HG03025 (cell line): Measurements from ENCODE around the gene STK11.
"Not testable (repeated sequence)": the region's sequence is repeated elsewhere in the genome, so short reads cannot be mapped to it uniquely, and the experiment has no call there.

Experiments
- ATAC-seq: cut with Tn5 transposase; IDR thresholded peaks from one replicate; pipeline ENCODE4 v1.9.1; 2021; ENCODE audit warnings: mild to moderate bottlenecking, moderate library complexity; ENCODE audit not compliant: unreplicated experiment, low FRiP score

STK11 gene

DNA sequence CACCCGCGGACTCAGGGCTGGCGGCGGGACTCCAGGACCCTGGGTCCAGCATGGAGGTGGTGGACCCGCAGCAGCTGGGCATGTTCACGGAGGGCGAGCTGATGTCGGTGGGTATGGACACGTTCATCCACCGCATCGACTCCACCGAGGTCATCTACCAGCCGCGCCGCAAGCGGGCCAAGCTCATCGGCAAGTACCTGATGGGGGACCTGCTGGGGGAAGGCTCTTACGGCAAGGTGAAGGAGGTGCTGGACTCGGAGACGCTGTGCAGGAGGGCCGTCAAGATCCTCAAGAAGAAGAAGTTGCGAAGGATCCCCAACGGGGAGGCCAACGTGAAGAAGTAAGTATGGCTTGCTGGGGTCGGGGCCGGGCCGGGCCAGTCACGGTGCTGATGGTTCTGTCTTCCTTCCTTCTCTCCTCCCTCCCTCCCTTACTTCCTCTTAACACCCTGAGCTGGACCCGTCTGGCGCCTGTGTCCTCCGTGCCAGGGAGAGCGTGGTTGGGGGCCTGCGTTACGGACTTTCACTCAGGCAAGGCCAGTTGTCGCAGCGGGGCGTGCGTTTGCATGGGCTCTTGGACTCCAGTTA is 1.4 kb downstream of the STK11 start:
- no peak for ATAC-seq

DNA sequence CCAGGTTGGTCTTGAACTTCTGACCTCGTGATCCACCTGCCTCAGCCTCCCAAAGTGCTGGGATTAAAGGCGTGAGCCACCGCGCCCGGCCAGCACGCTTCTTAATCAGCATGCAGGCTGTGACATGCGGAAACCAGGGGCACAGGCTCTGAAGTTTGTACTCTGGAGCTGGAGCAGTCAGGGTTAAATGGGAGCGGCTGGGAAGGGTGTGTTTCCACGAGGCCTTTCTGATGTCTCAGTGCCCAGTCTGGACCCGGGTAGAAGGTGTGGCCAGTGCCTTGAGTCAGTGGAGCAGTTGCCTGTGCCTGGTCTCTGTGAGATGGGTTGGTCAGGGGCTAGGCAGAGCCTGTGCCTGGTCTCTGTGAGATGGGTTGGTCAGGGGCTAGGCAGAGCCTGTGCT is 3.3 kb downstream of the STK11 start:
- not testable (repeated sequence) for ATAC-seq

DNA sequence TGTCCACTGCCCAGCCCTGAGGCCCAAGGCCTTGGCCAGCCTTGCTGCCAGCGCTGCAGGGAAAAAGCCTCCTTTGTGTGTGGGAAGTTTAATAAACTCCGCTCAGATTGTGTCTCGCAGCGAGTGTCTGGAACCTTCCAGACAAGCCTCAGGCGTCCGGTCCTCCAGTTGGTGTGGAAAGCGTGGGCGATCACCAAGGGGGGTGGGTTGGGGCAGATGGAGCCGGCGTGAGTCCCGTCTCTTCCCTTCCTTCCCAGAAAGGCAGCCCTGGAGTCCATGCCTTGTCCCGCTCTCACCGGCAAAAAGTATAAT is 4.6 kb downstream of the STK11 start:
- ATAC-seq, result no peak

DNA sequence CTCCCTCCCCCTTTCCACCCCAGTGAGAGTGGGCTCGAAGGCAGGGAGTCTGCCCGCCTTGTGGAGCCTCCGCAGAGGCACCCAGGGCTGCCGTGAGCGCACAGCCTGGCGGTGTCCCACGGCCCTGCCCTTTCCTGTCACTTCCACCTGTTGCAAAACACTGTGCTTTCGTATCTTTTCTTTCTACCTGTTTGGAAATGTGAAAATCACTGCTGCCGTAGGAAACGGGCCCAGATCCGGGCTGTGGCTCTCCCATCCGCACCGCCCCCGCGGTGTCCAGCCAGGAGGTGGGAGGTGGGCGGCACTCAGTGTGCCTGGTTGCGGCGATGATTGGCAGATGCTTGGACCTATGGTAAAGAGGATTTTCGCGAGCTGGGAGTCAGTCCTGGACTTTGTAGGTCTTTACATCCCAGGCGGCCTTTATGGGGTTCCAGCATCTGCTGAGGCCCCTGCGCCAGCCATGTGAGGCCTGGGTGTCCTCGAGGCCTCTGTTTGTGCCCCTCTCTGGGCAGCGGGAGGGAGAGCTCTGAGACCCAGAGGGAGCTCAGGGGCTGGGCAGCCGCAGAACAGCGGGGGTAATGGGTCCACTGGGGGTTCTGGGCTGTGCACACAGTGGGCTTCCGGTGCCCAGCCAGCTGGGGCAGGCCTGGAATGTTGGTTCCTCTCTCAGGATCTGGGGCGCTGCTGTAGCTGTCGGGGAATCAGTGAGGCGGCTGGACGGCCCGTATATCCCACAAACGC is 6.1 kb downstream of the STK11 start:
- ATAC-seq, result no peak

DNA sequence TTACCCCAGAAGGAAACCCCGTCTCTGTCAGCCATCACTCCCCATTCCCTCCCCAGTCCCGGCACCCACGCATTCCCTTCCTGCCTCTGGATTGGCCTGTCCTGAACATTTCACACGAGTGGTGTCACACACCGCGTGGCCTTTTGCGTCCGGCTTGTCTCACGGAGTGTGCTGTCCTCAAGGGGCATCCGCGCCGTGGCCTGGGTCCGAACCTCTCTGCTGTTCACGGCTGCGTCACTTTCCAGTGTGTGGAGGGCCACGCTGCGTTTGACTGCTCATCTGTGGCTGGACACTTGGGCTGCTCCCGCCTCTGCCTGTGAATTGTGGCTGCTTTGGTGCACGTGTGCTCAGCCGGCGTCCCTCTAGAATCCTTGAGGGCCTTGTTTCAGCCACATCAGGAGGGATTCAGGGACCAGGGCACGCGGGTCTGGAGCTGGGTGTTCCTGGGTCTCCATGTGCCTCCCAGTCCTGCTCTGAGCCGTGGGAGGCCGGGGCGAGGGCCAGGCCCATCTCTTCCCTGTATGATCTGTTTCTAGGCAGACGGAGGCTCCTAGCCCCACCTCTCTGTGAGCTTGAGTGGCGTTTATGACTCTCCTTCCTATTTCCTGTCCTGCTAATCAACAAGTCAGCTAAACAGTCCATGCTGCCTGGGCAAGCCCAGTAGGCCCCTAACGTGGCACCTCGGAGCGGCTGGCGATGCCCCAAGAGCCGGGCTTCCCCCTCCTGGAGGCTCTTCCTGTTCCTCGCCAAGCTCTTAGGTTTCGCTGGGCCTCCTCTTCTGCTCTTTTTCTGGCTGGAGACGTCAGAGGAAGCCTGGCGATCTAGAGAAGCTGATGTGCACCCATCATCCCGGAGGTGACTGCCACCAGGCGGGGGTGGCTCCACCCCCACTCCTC is 8.1 kb downstream of the STK11 start:
- no peak for ATAC-seq

DNA sequence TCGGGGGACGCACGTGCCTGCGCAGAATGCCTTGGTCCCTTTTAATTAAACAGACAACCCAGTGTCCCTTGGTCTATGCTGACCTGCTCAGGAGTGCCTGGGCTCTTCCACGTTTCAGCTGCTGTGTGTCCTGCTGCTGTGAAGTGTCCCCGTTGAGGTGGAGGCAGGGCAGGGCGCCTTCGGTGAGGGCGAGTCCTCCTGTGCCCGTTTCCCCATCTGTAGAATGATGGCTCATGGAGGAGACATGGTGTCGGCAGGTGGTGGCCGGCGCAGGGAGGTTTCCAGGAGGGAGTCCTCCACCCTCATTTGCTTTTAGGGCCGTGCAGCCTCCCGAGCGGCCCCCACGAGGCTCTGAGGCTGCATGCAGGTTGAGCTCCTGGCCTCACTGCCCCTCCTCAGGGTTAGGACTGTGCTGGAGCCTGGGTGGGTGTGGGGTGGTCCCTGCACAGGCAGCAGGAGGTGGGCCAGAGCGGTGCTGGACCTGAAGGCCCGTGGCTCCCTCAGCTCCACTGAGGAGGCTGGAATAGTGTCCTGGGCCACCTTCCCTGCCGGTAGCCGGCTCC is 8.8 kb downstream of the STK11 start:
- no peak for ATAC-seq

DNA sequence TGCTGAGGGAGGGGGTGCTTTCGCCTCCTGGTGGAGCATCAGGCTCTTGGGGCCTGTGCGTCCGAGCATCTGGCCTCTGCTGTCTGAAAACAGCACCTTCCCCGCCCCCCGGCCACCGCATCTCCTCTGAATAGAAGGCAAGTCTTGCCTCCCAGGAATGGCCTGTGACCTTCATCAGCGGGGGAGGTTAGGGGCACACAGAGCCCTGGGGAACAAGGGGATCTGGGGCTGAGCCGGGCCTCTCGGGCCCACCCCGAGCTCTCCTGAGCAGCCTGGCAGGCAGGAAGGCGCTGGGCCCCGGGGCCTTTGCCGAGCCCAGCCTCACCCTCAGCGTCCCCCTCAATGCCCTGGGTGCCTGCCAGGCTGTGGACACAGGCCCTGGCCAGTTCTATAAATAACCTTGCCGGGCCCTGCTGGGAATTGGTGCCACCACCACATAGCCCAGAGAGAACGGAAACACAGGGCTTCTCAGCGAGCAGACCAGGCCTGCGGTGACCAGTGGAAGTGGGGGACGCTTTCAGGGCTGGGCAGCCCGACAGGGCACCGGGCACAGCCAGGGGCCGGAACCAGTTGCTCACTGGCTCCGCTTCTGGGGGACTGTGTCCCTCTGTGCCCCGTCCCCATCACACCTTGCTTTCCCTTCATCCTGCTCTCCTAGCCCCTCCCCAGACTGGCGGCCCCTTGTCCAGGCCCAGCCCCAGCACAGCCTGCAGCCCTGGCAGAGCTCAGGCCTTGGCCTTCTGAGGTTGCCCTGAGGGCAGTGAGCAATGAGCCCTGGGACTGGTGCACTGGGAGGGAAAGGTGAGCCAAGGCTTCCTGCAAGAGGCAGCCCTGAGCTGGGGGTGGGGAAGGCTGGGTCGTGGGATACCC is 9.5 kb downstream of the STK11 start:
- ATAC-seq, result no peak

DNA sequence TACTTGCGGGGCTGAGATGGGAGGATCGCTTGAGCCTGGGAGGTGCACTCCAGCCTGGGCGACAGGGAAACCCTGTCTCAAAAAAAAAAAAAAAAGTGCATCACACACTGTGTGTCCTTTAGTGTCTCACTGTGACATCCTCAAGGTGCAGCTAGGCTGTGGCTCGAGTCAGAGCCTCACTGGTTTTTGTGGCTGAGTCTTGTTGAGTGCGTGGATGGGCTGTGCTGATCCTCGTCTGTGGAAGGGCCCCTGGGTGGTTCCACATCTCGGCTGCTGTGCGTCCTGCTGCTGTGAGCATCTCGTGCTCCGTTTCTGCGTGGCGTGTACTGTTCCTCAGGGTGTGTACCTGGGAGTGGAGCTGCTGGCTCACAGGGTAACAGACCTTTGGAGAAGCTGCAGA is 11.2 kb downstream of the STK11 start:
- no peak for ATAC-seq

DNA sequence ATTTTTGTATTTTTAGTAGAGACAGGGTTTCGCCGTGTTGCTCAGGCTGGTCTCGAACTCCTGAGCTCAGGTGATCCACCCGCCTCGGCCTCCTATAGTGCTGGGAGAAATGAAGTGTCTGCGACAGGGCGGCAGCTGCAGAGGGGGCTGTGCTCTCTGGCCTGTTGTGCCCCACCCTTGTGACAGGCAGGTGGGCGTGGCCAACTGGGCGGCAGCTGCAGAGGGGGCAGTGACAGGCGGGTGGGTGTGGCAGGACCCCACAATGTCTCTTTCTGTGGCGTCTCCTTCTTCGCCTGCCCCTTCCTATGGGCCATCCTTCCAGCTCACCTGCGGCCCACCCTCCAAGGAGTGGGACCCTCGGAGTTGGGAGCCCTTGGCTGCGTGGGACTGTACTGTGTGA is 11.8 kb downstream of the STK11 start:
- ATAC-seq, result no peak

DNA sequence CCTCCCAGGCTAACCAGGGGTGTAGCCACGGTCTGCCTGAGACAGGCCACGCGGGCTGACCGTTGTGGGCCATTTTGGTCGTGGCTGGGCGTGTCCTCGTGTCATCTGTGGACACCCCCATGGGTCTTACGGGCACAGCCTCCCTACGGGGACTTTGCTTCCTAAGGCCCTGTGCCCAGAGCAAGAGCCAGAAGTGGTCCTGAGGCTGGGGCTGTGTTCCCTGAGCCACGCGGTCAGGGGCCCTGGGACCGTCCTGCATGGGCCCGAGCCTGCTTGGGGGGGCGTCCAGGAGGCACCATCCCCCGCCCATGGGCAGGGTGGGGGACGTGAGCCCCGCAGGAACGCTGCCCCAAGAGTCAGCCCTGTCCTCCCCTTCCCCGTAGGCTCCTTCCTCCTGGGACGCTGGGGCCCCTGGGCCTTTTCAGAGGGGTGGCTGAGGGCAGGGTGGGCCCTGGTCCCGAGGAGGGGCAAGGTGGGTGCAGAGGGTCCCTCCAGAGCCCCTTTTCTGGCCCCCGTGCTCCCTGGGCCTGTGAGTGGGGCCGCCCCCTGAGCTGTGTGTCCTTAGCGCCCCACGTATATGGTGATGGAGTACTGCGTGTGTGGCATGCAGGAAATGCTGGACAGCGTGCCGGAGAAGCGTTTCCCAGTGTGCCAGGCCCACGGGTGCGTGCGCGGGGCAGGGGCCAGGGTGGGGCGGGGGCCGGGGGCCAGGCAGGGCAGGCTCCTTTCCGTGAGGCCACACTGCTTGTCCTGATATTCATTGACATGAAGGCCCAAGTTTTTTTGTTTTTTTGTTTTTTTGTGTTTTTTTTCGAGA is 13.4 kb downstream of the STK11 start:
- ATAC-seq, result no peak

DNA sequence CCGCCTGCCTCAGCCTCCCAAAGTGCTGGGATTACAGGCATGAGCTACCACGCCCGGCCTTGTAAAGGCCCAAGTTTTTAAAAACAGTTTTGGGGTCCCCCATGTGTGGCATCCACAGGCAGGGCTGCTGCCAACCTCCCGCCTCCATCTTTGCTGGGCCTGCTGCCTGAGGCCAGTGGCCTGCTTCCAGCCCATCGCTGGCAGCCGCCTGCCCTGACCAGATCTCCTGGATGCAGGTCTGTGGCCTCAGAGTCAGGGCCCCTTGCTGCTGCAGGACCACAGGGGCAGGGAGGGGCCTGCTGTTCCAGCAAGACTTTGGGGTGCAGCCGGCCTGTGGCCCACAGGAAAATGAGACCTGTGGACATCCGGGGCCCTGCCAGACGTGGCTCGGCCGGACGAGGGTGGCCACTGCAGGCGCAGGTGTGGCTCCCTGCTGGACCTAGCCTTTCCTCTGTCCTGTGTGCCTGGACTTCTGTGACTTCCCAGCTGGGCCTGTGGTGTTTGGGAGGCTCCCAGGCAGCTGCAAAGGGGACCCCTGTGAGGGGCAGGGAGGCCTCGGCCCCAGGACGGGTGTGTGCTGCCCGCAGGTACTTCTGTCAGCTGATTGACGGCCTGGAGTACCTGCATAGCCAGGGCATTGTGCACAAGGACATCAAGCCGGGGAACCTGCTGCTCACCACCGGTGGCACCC is 14.4 kb downstream of the STK11 start:
- no peak for ATAC-seq

DNA sequence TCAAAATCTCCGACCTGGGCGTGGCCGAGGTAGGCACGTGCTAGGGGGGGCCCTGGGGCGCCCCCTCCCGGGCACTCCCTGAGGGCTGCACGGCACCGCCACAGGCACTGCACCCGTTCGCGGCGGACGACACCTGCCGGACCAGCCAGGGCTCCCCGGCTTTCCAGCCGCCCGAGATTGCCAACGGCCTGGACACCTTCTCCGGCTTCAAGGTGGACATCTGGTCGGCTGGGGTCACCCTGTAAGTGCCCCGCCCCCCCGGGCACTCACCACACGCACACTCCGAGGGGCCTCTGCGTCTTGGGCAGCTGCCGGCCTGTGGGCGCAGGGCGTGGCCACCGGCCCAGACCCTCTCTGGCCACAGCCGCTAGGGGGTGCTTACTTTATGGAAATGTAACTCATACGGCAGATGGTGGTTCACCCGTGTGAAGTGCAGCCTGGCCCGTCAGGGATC is 14.9 kb downstream of the STK11 start:
- ATAC-seq, result no peak

DNA sequence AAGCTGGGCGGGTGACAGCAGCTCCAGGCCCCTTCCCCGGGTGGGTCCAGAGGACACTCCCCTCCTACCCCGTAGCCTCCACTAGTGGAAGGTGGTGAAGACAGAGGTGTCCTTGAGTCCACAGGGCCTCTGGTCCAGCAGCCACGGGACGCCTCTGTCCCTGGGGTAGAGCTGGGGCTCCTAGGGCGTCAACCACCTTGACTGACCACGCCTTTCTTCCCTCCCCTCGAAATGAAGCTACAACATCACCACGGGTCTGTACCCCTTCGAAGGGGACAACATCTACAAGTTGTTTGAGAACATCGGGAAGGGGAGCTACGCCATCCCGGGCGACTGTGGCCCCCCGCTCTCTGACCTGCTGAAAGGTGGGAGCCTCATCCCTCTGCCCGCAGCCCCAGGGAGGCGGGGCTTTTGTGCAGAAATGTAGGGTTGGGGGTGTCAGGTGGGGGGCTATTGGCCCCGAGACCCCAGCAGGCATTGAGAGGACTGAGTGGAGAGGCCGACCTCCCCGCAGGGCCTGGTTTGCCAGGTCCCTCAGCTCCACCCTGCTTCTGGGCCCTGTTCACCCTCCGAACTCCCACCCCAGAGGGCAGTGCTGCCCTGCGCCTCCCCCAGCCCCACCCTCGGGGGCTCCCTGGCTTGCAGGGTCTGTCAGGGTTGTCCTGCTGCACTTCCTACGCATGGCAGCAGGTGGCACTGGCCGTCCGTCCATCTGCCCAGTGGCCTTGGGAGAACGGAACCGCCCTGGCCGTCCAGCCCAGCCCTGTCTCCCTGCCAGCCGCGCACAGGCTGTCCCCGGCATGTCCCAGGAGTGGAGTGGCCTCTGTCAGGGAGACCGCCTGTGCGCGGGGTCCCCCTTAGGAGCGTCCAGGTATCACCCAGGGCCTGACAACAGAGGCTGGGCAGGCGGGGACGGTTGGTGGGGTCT is 15.7 kb downstream of the STK11 start:
- ATAC-seq, result no peak

DNA sequence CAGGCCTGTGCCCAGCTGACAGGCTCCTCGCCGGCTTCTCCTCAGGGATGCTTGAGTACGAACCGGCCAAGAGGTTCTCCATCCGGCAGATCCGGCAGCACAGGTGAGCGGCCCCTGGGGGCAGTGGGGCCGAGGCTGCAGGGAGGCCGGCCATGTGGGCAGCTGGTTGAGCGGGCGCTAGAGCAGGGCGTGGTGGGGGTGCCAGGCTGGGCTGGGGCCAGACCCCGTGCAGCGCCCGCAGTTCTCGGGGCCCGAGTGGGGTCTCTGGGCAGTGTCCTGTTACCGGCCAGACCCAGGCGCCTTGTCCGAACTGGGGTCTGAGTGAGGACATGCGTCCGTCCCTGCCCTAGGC is 16.3 kb downstream of the STK11 start:
- no peak for ATAC-seq

DNA sequence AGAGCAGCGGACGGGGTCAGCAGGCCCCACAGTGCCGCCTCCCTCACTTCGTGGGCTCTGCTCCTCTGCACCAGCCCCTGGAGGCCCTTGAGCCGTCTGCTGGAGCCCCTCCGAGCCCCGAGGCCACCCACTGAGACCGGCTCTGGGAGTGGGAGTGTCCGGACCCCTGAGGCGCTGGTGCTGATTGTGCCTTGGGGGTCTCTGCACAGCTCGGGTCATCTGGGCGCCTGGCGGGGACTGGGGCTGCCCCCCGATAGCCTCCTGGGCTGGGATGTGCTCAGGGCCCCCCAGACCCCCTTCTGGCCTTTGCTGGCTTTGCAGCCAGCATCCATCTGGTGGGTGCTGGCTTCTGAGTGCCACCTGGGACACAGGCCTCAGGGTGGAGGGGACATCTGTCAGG is 16.8 kb downstream of the STK11 start:
- no peak for ATAC-seq

DNA sequence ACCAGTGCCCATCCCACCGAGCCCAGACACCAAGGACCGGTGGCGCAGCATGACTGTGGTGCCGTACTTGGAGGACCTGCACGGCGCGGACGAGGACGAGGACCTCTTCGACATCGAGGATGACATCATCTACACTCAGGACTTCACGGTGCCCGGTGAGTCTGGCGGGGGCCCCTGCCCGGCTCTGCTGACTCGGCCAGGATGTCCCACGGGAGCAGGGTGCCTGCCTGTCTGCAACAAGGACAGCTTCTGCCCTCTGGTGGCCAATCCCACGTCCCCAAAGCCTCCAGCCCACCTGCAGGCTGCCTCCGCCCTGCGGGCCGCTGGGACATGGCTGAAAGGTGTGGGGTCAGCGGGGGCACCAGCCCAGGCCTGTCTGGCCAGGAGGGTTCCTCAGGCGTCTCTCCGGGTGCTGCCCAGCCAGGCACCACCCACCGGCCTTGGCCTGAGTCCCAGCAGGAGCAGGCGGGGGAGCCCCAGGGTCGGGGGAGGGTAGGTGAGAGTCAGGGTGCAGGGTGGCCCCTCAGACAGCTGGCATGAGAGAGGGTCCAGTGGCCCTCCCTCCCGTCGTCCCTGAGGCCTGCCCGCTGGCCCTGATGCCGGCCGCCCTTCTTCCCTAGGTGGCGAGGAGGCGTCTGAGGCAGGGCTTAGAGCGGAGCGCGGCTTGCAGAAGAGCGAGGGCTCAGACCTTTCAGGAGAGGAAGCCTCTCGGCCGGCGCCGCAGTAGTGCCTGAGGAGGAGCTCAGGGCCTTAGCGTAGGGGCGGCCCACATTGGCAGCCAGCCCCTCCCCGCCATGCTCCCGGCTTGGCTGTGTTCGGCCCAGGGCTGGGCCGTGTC is 17.7 kb downstream of the STK11 start:
- ATAC-seq, result no peak
